Nephron (organoid): ENCODE measurements around the gene APPBP2.
A peak's percentile ranks its signal among the peaks of the same experiment; 100 is the strongest.

Experiments
- H3K27ac Mint-ChIP-seq, 3 experiments: 2 replicates each; pipeline ENCODE4 v1.8.0; 2020; ENCODE audit warnings: mixed read lengths in 3 of 3, mild to moderate bottlenecking in 2 of 3, moderate library complexity in 1 of 3
- H3K27me3 Mint-ChIP-seq: 2 replicates; pipeline ENCODE4 v1.8.0; 2021; ENCODE audit warnings: low read depth, mild to moderate bottlenecking, moderate library complexity, mixed read lengths
- H3K36me3 Mint-ChIP-seq: 2 replicates; pipeline ENCODE4 v1.8.0; 2020; ENCODE audit warnings: low read depth, mixed read lengths
- H3K4me1 Mint-ChIP-seq: 2 replicates; pipeline ENCODE4 v1.8.0; 2020; ENCODE audit warnings: mixed read lengths
- H3K4me3 Mint-ChIP-seq, 3 experiments: 2 replicates each; pipeline ENCODE4 v1.8.0; 2020; ENCODE audit warnings: mild to moderate bottlenecking in 3 of 3, mixed read lengths in 3 of 3, moderate library complexity in 2 of 3
- H3K9me3 Mint-ChIP-seq: 2 replicates; pipeline ENCODE4 v1.8.0; 2020; ENCODE audit warnings: mixed read lengths
- TF ChIP-seq, protein P1 (sequence below), 3 experiments: fragments of 200-600 bp; sonication (generic); IDR thresholded peaks; one replicate each; pipeline ENCODE4 v1.5.0; 2021; ENCODE audit warnings: antibody characterized with exemption in 3 of 3; ENCODE audit not compliant: unreplicated experiment in 3 of 3

Gene APPBP2, protein sequence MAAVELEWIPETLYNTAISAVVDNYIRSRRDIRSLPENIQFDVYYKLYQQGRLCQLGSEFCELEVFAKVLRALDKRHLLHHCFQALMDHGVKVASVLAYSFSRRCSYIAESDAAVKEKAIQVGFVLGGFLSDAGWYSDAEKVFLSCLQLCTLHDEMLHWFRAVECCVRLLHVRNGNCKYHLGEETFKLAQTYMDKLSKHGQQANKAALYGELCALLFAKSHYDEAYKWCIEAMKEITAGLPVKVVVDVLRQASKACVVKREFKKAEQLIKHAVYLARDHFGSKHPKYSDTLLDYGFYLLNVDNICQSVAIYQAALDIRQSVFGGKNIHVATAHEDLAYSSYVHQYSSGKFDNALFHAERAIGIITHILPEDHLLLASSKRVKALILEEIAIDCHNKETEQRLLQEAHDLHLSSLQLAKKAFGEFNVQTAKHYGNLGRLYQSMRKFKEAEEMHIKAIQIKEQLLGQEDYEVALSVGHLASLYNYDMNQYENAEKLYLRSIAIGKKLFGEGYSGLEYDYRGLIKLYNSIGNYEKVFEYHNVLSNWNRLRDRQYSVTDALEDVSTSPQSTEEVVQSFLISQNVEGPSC

DNA sequence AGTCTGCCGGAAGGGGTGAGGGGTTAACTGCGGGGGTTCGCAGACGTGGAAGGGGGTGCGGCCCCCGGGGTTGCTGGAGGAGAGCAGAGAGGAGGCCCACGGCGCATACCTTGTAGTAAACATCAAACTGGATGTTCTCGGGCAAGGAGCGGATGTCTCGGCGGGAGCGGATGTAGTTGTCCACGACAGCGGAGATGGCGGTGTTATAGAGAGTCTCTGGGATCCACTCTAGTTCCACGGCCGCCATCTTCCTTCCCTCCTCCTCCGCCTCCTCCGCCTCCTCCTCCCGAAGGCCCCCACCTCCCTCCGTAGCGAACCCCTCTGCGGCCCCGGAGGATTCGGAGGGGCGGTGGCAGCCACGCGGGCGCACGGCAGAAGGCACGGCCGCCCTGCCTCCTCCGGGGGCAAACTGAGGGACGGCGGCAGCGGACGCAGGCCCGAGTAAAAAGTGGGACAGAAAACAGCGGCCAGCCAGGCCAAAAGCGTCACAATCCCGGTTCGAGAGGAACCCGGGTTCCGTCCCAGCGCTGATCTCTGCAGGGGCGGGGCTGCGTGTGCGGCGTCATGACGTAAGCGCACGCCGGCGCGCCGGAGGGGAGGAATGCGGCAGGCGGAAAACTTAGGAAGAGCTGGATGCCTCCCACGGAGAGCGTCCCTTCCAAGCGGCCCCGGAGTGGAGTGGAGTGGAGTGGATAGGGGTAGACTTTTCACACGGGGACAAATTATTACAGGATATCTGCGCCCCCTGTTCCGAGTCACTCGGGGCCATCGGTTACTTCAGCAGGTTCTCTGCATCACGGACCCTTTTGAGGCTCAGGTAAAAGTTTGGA, at the start of gene APPBP2:
Gene APPBP2, minus strand, starts transcription at position 558 of the 830 bp plus-strand sequence. Its CDS starts 311 bp downstream, at position 247.
- Mint-ChIP-seq H3K27ac (peak within 1 kb of the TSS; percentile 97 to 98 (median 97)), H3K9me3 (peaks cover 10% of the 10 kb centered on the region), H3K4me3 (peak within 1 kb of the TSS; percentile 93 to 98 (median 93)), H3K4me1 (peaks cover 20% of the 10 kb centered on the region), H3K27me3 (no peaks in the 10 kb centered on the region), H3K36me3 (peaks cover 22% of the 10 kb centered on the region)
- TF ChIP-seq, protein P1, sequence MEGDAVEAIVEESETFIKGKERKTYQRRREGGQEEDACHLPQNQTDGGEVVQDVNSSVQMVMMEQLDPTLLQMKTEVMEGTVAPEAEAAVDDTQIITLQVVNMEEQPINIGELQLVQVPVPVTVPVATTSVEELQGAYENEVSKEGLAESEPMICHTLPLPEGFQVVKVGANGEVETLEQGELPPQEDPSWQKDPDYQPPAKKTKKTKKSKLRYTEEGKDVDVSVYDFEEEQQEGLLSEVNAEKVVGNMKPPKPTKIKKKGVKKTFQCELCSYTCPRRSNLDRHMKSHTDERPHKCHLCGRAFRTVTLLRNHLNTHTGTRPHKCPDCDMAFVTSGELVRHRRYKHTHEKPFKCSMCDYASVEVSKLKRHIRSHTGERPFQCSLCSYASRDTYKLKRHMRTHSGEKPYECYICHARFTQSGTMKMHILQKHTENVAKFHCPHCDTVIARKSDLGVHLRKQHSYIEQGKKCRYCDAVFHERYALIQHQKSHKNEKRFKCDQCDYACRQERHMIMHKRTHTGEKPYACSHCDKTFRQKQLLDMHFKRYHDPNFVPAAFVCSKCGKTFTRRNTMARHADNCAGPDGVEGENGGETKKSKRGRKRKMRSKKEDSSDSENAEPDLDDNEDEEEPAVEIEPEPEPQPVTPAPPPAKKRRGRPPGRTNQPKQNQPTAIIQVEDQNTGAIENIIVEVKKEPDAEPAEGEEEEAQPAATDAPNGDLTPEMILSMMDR (IDR thresholded peaks at IDR 0.05; ENCODE audit: unreplicated experiment in 3 of 3), result no peak

DNA sequence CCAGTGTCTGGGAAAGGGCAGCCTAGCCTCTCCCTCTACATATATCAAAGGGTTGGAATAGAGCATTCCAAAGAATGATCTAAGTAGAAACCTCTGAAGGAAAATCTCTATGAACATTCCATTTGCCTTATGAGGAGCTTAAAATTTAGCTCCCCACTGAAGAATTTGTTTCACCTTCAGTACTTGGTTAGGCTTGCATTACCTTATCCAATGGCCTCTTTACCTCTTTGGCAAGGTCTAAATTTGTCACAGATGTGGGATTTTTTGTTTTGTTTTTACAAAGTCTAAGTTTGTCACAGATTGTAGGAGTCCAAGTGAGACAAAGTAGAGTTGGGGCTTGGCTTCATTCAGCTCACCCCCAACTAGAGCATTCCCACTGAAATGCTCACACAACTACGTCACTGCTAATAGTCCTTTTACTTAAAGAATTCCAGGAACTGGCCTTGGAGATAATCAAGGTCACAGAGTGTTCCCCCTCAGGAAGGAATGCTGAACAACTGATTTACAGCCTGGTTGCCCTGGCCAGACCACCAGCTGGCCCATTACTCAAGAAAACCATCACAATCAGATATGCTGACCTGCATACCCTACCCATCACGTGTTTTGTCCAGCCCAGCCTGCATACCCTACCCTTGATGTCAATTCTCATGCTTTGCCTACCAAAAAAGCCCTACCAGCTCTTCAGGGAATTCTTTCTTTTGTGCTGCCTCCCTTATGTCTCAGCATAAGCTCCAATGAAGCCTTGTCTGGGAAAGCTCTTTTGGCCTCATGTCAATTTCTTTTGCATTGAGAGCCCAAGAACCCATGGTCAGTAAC, 47.4 kb upstream of the APPBP2 start:
- TF ChIP-seq, protein P1 (IDR thresholded peaks at IDR 0.05; ENCODE audit: unreplicated experiment in 3 of 3), result no peak
- no peaks in the 10 kb centered on the region for H3K36me3 Mint-ChIP-seq
- H3K4me3 Mint-ChIP-seq, result peak overlapping the region in 1 of 3 experiments; percentile 24
- no peaks in the 10 kb centered on the region for H3K27me3 Mint-ChIP-seq
- peak overlapping the region; percentile 30 to 95 (median 79) for H3K27ac Mint-ChIP-seq
- H3K9me3 Mint-ChIP-seq, result peaks cover 2% of the 10 kb centered on the region
- H3K4me1 Mint-ChIP-seq, result peaks cover 31% of the 10 kb centered on the region

DNA sequence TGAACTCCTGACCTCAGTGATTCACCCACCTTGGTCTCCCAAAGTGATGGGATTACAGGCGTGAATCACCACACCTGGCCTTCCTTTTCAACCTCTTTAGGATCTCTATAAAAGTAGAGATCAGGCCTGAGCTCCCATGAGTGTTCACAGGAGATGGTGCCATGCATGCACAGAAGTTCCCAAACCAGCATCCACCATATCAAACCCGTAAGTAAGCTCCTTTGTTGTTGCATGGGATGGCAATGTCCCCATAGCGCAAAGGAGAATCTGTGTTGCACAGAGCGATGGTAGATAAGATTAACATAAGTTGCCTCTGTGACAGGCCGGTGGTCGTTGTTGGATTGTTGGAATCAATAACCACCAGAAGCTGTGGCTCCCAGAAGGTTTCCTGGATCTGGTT, 39.2 kb upstream of the APPBP2 start:
- Mint-ChIP-seq H3K9me3 (no peaks in the 10 kb centered on the region), H3K36me3 (no peaks in the 10 kb centered on the region), H3K27ac (no peak overlapping the region), H3K27me3 (no peaks in the 10 kb centered on the region), H3K4me1 (peaks cover 4% of the 10 kb centered on the region), H3K4me3 (no peak overlapping the region)
- TF ChIP-seq, protein P1 (IDR thresholded peaks at IDR 0.05; ENCODE audit: unreplicated experiment in 3 of 3), result no peak

DNA sequence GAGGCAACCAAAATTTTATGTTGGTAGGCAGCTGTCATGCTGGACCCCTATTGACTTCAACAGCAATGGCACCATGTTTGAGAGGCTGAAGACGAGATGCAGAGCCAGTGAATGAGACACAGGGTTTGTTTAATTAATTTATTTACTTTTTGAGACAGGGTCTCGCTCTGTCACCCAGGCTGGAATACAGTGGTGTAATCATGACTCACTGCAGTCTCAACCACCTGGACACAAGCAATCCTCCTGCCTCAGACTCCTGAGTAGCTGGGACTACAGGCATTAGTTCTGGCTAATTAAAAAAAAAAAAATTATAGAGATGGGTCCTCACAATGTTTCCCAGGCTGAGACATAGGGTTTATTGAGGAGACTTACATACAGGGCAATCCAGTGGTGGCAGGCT, 37.7 kb upstream of the APPBP2 start:
- Mint-ChIP-seq H3K27me3 (no peaks in the 10 kb centered on the region), H3K36me3 (no peaks in the 10 kb centered on the region), H3K4me1 (peaks cover 4% of the 10 kb centered on the region), H3K27ac (no peak overlapping the region), H3K9me3 (peaks cover 2% of the 10 kb centered on the region), H3K4me3 (no peak overlapping the region)
- TF ChIP-seq, protein P1 (IDR thresholded peaks at IDR 0.05; ENCODE audit: unreplicated experiment in 3 of 3), result no peak

DNA sequence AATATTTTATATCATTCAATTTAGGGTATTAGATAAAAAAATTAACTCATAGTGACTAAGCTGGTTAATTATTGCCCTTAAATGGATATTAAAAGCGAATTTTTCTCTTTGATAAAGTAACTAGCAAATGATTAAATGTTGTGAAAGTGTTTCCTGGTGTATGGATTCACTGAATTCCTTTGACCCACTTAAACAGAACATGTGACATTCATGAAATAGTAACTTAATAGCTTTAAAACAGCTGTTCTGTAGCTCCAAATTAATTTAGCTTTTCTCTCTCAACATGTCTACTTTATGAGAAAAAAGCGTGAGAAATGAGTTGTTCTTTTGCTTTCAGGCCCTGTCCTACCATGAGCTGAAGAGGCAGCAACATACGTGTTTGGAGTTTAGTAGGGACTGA, 36.4 kb upstream of the APPBP2 start:
- peaks cover 4% of the 10 kb centered on the region for H3K4me1 Mint-ChIP-seq
- no peaks in the 10 kb centered on the region for H3K27me3 Mint-ChIP-seq
- TF ChIP-seq, protein P1 (IDR thresholded peaks at IDR 0.05; ENCODE audit: unreplicated experiment in 3 of 3), result no peak
- no peak overlapping the region for H3K4me3 Mint-ChIP-seq
- H3K36me3 Mint-ChIP-seq, result peaks cover 7% of the 10 kb centered on the region
- peaks cover 14% of the 10 kb centered on the region for H3K9me3 Mint-ChIP-seq
- peak overlapping the region in 2 of 3 experiments; percentile 36 to 62 for H3K27ac Mint-ChIP-seq
